GM18951 (cell line): ENCODE data around the gene DOK5.

ENCODE experiments used
- POLR2A ChIP-seq: IDR thresholded peaks from 4 replicates; pipeline ENCODE4 v1.6.1; 2011; ENCODE audit warnings: mild to moderate bottlenecking; ENCODE audit not compliant: insufficient read length, insufficient read depth; ENCODE audit errors: extremely low read depth
- in situ Hi-C: fragments of 300-500 bp; cut with MboI; formaldehyde crosslinking; loops from one replicate; pipeline ENCODE4 v1.12.0; 2022; ENCODE audit warnings: low sequenced_read_pairs, mixed read lengths, inconsistent platforms; ENCODE audit not compliant: unreplicated experiment

DOK5 gene

GRCh38 chr20:54608943-54609342, 133.6 kb downstream of the DOK5 start:
- TF ChIP-seq POLR2A: no peak
- in situ Hi-C loops: no loop called here

- in situ Hi-C loops: no loop called here
- TF ChIP-seq POLR2A: no peak
These were observed 136.5 kb downstream of the DOK5 start for GRCh38 chr20:54611708-54612412.

GRCh38 chr20:54618412-54618811, 143.0 kb downstream of the DOK5 start:
- in situ Hi-C loops: no loop called here
- no peak for TF ChIP-seq POLR2A

GRCh38 chr20:54619181-54619580, 143.8 kb downstream of the DOK5 start:
- in situ Hi-C loops: no loop called here
- no peak for TF ChIP-seq POLR2A

- no peak for TF ChIP-seq POLR2A
- in situ Hi-C loops: no loop called here
These were observed 144.3 kb downstream of the DOK5 start for GRCh38 chr20:54619682-54620081.

- in situ Hi-C loops: no loop called here
- TF ChIP-seq POLR2A: no peak
These were observed 145.2 kb downstream of the DOK5 start for GRCh38 chr20:54620611-54621010.

GRCh38 chr20:54622333-54623295, 147.2 kb downstream of the DOK5 start:
- in situ Hi-C loops: no loop called here
- TF ChIP-seq POLR2A: no peak

DNA sequence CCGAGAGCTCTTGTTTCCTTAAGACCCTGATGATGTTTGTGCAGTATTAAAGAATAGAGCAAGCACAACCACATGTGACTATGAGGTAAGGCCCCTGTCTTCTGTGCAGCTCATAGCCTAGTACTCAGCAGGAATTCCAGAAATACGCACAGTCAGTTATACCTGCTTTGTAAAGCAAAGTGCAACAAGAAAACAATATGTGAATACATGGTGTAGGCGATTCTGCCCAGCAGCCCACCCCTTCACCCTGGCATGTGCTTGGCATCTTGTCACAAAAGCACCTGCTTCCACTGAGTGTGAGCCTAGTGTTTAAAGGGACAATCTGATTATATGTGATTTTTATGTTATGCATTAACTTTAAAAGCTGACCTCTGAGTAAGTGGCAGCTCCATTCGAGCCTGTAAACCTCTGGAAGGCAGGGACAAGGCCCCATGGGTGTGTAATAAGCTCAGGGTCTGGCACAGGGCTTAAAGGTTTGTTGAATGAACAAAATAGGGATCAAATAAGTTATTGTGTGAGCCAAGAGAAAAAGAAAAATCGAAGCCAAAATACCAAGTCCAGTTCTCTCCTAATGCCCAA, 148.7 kb downstream of the DOK5 start:
- in situ Hi-C loops: no loop called here

GRCh38 chr20:54624706-54625390, 149.5 kb downstream of the DOK5 start:
- in situ Hi-C loops: no loop called here
- no peak for TF ChIP-seq POLR2A

More for the DNA sequence above, 148.7 kb downstream of the DOK5 start:
- no peak for TF ChIP-seq POLR2A

GRCh38 chr20:54625497-54625896, 150.1 kb downstream of the DOK5 start:
- TF ChIP-seq POLR2A: no peak
- in situ Hi-C loops: no loop called here

DNA sequence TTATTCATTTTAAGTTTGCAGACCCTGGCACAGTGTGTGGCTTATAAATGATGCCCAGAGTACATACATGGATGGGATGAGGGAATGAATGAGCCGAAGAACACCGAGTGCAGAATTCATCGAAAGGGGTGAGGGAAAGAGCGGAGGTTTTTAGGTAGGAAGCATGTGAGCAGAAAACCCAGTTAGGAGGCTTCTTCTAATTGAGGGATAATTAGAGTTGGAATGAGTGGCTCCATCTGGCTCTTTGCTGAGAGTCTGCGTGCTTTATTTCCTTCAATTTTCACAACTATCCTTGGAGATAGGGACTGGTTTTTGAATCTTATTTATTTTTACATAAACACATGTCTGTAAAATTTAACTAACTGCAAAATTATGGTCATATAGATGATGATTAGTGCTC, 150.7 kb downstream of the DOK5 start:
- in situ Hi-C loops: no loop called here

DNA sequence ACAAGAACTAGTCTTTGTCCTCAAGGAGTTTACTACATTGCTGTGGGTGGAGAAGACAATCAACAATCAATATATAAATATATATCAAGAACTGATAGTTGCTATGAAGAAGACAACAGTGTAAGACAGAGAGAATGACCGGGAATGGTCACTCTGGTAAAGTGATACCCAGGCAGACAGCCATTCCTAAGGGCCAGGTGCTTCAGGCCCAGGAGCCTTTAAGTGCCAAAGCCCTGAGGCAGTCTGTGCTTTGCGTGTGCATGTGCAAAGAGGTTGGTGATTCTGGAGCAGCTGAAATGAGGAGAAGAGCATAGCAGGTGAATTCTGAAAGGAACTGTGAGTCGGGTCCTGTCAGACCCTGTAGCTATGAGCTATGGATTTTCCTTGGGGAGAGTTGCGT, 154.2 kb downstream of the DOK5 start:
- in situ Hi-C loops: no loop called here
- TF ChIP-seq POLR2A: no peak

More for the DNA sequence above, 150.7 kb downstream of the DOK5 start:
- no peak for TF ChIP-seq POLR2A

DNA sequence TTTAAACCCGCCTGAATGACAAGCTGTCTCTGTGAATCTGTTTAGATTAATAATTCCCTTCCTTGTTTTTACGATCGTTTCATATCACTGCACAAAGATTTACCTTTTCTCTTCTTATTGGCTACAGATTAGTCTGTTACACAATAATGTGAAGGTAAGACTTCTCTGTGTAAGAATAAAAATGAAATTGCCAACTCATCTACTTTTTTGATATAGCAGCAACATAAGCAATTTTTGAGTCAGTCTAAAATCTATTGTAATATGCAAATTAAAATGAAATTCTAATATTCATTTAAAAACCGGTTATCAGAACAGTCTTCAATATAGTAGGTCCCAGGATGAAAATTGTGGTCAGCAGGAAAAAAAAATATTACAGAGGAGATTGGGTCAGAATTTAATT, 155.2 kb downstream of the DOK5 start:
- in situ Hi-C loops: no loop called here

More for the DNA sequence above, 155.2 kb downstream of the DOK5 start:
- TF ChIP-seq POLR2A: no peak
